Measurements from ENCODE around the gene TEKT5.

GRCh38 chr16:10684511-10685151, 10.1 kb downstream of the TEKT5 start:
- TF ChIP-seq CTCF (conservative IDR thresholded peaks at IDR 0.05; ENCODE audit: low read length) = no peak
- no peak for TF ChIP-seq EZH2phosphoT487 (IDR thresholded peaks at IDR 0.05; ENCODE audit: borderline replicate concordance)
